SU-DHL-6 (cell line): ENCODE results near the gene CERS1.

Experiments used
- H2AFZ ChIP-seq: fragments of 200-600 bp; sonication (generic); 2 replicates; pipeline ENCODE4 v1.6.1; 2014; ENCODE audit warnings: low read depth, mild to moderate bottlenecking, moderate library complexity, mixed read lengths, antibody characterized with exemption, low read length; ENCODE audit not compliant: severe bottlenecking
- H3F3A ChIP-seq: fragments of 200-600 bp; shearing (Covaris generic); 2 replicates; pipeline ENCODE4 v1.6.0; 2016; ENCODE audit warnings: antibody characterized with exemption, mild to moderate bottlenecking; ENCODE audit not compliant: insufficient read depth
- H3K27ac ChIP-seq: fragments of 200-600 bp; sonication (generic); 2 replicates; pipeline ENCODE4 v1.5.1; 2016; ENCODE audit warnings: low read depth, mild to moderate bottlenecking, low read length, moderate library complexity, mixed read lengths
- H3K27me3 ChIP-seq: fragments of 200-600 bp; sonication (generic), shearing (Covaris generic); 2 replicates; pipeline ENCODE4 v1.6.0; 2014; ENCODE audit warnings: mild to moderate bottlenecking, low read length
- H3K36me3 ChIP-seq: fragments of 200-600 bp; sonication (generic); 2 replicates; pipeline ENCODE4 v1.6.1; 2014; ENCODE audit warnings: mild to moderate bottlenecking, low read length, mixed read lengths
- H3K4me2 ChIP-seq: fragments of 300-600, 200-600 bp; shearing (Covaris generic), sonication (generic); 2 replicates; pipeline ENCODE4 v1.6.0; 2014; ENCODE audit warnings: low read length, low read depth, mild to moderate bottlenecking; ENCODE audit not compliant: poor library complexity, severe bottlenecking
- H3K4me3 ChIP-seq: fragments of 200-600 bp; sonication (generic); 2 replicates; pipeline ENCODE4 v1.5.1; 2014; ENCODE audit warnings: antibody characterized with exemption, low read length, mild to moderate bottlenecking, mixed read lengths; ENCODE audit not compliant: insufficient read depth, poor library complexity, severe bottlenecking
- H3K79me2 ChIP-seq: fragments of 200-600 bp; sonication (generic); 2 replicates; pipeline ENCODE4 v1.6.1; 2014; ENCODE audit warnings: mild to moderate bottlenecking, low read length, moderate library complexity; ENCODE audit not compliant: insufficient read depth
- H3K9ac ChIP-seq: fragments of 200-600 bp; sonication (generic); 2 replicates; pipeline ENCODE4 v1.7.0; 2014; ENCODE audit warnings: mild to moderate bottlenecking, low read length
- H3K9me2 ChIP-seq: fragments of 200-600 bp; sonication (generic); replicated peaks from 2 replicates; pipeline ENCODE4 v1.6.1; 2014; ENCODE audit warnings: low read length; ENCODE audit not compliant: insufficient read depth
- H3K9me3 ChIP-seq: fragments of 200-600 bp; sonication (generic); 2 replicates; pipeline ENCODE4 v1.6.1; 2014; ENCODE audit warnings: low read length, mixed read lengths; ENCODE audit not compliant: insufficient read depth
- H4K20me1 ChIP-seq: fragments of 200-600 bp; sonication (generic); 2 replicates; pipeline ENCODE4 v1.6.1; 2014; ENCODE audit warnings: low read depth, mild to moderate bottlenecking, antibody characterized with exemption, low read length, moderate library complexity, mixed read lengths
- EZH2phosphoT487 ChIP-seq: fragments of 200-600 bp; sonication (generic), shearing (Covaris generic); conservative IDR thresholded peaks from 2 replicates; pipeline ENCODE4 v1.6.1; 2018; ENCODE audit warnings: mild to moderate bottlenecking, antibody characterized with exemption, low read length, moderate library complexity, mixed read lengths
- TF ChIP-seq, protein P1 (sequence below): fragments of 200-600 bp; sonication (generic); IDR thresholded peaks from one replicate; pipeline ENCODE4 v1.5.1; 2017; ENCODE audit warnings: antibody characterized with exemption, mild to moderate bottlenecking, low read length, moderate library complexity; ENCODE audit not compliant: insufficient read depth, poor library complexity, severe bottlenecking

The CERS1 gene

GRCh38 chr19:18889949-18890745 is 5.8 kb downstream of the CERS1 start:
- H3K9me2 ChIP-seq: no peaks in the 10 kb centered on the region
- H3K9me3 ChIP-seq: no peaks in the 10 kb centered on the region
- H3K27me3 ChIP-seq: no peaks in the 10 kb centered on the region
- no peaks in the 10 kb centered on the region for H3F3A ChIP-seq
- no peak overlapping the region for H2AFZ ChIP-seq
- no peak overlapping the region for H3K9ac ChIP-seq
- no peaks in the 10 kb centered on the region for H4K20me1 ChIP-seq
- no peaks in the 10 kb centered on the region for H3K36me3 ChIP-seq
- no peaks in the 10 kb centered on the region for H3K79me2 ChIP-seq
- TF ChIP-seq, protein P1, sequence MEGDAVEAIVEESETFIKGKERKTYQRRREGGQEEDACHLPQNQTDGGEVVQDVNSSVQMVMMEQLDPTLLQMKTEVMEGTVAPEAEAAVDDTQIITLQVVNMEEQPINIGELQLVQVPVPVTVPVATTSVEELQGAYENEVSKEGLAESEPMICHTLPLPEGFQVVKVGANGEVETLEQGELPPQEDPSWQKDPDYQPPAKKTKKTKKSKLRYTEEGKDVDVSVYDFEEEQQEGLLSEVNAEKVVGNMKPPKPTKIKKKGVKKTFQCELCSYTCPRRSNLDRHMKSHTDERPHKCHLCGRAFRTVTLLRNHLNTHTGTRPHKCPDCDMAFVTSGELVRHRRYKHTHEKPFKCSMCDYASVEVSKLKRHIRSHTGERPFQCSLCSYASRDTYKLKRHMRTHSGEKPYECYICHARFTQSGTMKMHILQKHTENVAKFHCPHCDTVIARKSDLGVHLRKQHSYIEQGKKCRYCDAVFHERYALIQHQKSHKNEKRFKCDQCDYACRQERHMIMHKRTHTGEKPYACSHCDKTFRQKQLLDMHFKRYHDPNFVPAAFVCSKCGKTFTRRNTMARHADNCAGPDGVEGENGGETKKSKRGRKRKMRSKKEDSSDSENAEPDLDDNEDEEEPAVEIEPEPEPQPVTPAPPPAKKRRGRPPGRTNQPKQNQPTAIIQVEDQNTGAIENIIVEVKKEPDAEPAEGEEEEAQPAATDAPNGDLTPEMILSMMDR: no peak
- no peak for TF ChIP-seq EZH2phosphoT487
- no peak overlapping the region for H3K4me2 ChIP-seq
- H3K27ac ChIP-seq: no peak overlapping the region
- H3K4me3 ChIP-seq: no peak overlapping the region

GRCh38 chr19:18886972-18887371 is 9.0 kb downstream of the CERS1 start:
- TF ChIP-seq EZH2phosphoT487: no peak
- TF ChIP-seq, protein P1: no peak
- Histone ChIP-seq H2AFZ (no peak overlapping the region), H3K27ac (no peak overlapping the region), H3K4me3 (no peak overlapping the region), H4K20me1 (no peaks in the 10 kb centered on the region), H3K36me3 (no peaks in the 10 kb centered on the region), H3K27me3 (no peaks in the 10 kb centered on the region), H3K79me2 (no peaks in the 10 kb centered on the region), H3K4me2 (no peak overlapping the region), H3K9me3 (no peaks in the 10 kb centered on the region), H3F3A (no peaks in the 10 kb centered on the region), H3K9me2 (no peaks in the 10 kb centered on the region), H3K9ac (no peak overlapping the region)

GRCh38 chr19:18883526-18884304 is 12.2 kb downstream of the CERS1 start:
- TF ChIP-seq EZH2phosphoT487: no peak
- TF ChIP-seq, protein P1: no peak
- Histone ChIP-seq H3K9ac (no peak overlapping the region), H3K36me3 (no peaks in the 10 kb centered on the region), H4K20me1 (no peaks in the 10 kb centered on the region), H3K4me2 (no peak overlapping the region), H3K27me3 (no peaks in the 10 kb centered on the region), H3K79me2 (no peaks in the 10 kb centered on the region), H2AFZ (no peak overlapping the region), H3K4me3 (no peak overlapping the region), H3K27ac (no peak overlapping the region), H3K9me3 (no peaks in the 10 kb centered on the region), H3F3A (no peaks in the 10 kb centered on the region), H3K9me2 (no peaks in the 10 kb centered on the region)
